Activated naive CD4-positive, alpha-beta T cell treated with anti-CD3 and anti-CD28 coated beads for 36 hours (primary cell): ENCODE measurements around the gene TNRC6A. TPM values are rescaled to one million over a fixed set of nuclear protein-coding genes. Genes with fewer than 3 reads are reported as not detected.
A peak's percentile ranks its signal among the peaks of the same experiment; 100 is the strongest.
"Not testable (repeated sequence)": the region's sequence is repeated elsewhere in the genome, so short reads cannot be mapped to it uniquely, and the experiment has no call there.

Experiments
- CTCF ChIA-PET: fragments of 350-600 bp; sonication (Branson Sonifier 250); formaldehyde crosslinking; loops from one replicate; lab custom pipeline; 2021; ENCODE audit warnings: antibody characterized with exemption; lab: Charles Lee
- DNase-seq: peaks from one replicate; pipeline ENCODE4 v3.0.0-alpha.2; 2020
- H3K27ac Mint-ChIP-seq: one replicate; pipeline ENCODE4 v1.8.0; 2021; ENCODE audit warnings: mild to moderate bottlenecking, mixed read lengths
- H3K27me3 Mint-ChIP-seq: one replicate; pipeline ENCODE4 v1.8.0; 2021; ENCODE audit warnings: low read depth, mixed read lengths
- H3K36me3 Mint-ChIP-seq: one replicate; pipeline ENCODE4 v1.8.0; 2021; ENCODE audit warnings: low read depth, mixed read lengths
- H3K4me1 Mint-ChIP-seq: one replicate; pipeline ENCODE4 v1.8.0; 2021; ENCODE audit warnings: low read depth, mixed read lengths
- H3K4me3 Mint-ChIP-seq: one replicate; pipeline ENCODE4 v1.8.0; 2021; ENCODE audit warnings: mild to moderate bottlenecking, moderate library complexity, mixed read lengths
- H3K9me3 Mint-ChIP-seq: one replicate; pipeline ENCODE4 v1.8.0; 2021; ENCODE audit warnings: mixed read lengths
- intact Hi-C: fragments of 100-400 bp; cut with micrococcal nuclease; formaldehyde crosslinking; loops from one replicate; pipeline ENCODE4 v1.15.1; 2023
- total RNA-seq, 2 experiments: library from RNA; stranded (reverse); gene quantifications; one replicate each; pipeline ENCODE4 v1.2.3, GENCODE V29; 2021

TNRC6A gene
- total RNA-seq, 2 experiments from 2014 or later: 37.2 to 39.0 TPM

GRCh38 chr16:24699151-24699723, 30.2 kb upstream of the TNRC6A start:
- Mint-ChIP-seq H3K36me3 (no peaks in the 10 kb centered on the region), H3K9me3 (no peaks in the 10 kb centered on the region), H3K4me1 (no peaks in the 10 kb centered on the region), H3K4me3 (no peak overlapping the region), H3K27me3 (peaks cover 8% of the 10 kb centered on the region), H3K27ac (no peak overlapping the region)
- intact Hi-C loops: no loop called here
- DNase-seq: no peak
- CTCF ChIA-PET: interaction anchor here (0.7 kb wide), 1 partner anchor 146 kb away, joined by 3 read pairs; no protein-coding TSS in a partner anchor

- no peak for DNase-seq
- Mint-ChIP-seq H3K36me3 (no peaks in the 10 kb centered on the region), H3K4me1 (no peaks in the 10 kb centered on the region), H3K4me3 (no peak overlapping the region), H3K27me3 (peaks cover 8% of the 10 kb centered on the region), H3K27ac (no peak overlapping the region), H3K9me3 (no peaks in the 10 kb centered on the region)
- CTCF ChIA-PET: no interaction called here
- intact Hi-C loops: no loop called here
Observed at GRCh38 chr16:24700549-24701392, 28.7 kb upstream of the TNRC6A start.

GRCh38 chr16:24701521-24701951, 27.9 kb upstream of the TNRC6A start:
- H3K36me3 Mint-ChIP-seq: no peaks in the 10 kb centered on the region
- H3K4me3 Mint-ChIP-seq: no peak overlapping the region
- DNase-seq: no peak
- peaks cover 8% of the 10 kb centered on the region for H3K27me3 Mint-ChIP-seq
- H3K27ac Mint-ChIP-seq: no peak overlapping the region
- H3K9me3 Mint-ChIP-seq: no peaks in the 10 kb centered on the region
- intact Hi-C loops: no loop called here
- CTCF ChIA-PET: no interaction called here
- no peaks in the 10 kb centered on the region for H3K4me1 Mint-ChIP-seq

GRCh38 chr16:24707760-24708159, 21.7 kb upstream of the TNRC6A start:
- H3K4me3 Mint-ChIP-seq, H3K27ac Mint-ChIP-seq, H3K9me3 Mint-ChIP-seq, H3K36me3 Mint-ChIP-seq, H3K27me3 Mint-ChIP-seq, intact Hi-C loops, DNase-seq, H3K4me1 Mint-ChIP-seq: not testable (repeated sequence)
- CTCF ChIA-PET: interaction anchor here (0.6 kb wide), 1 partner anchor 10 kb away, joined by 3 read pairs; no protein-coding TSS in a partner anchor

GRCh38 chr16:24713379-24713778, 16.1 kb upstream of the TNRC6A start:
- intact Hi-C loops: no loop called here
- CTCF ChIA-PET: no interaction called here
- DNase-seq: no peak
- Mint-ChIP-seq H3K36me3 (no peaks in the 10 kb centered on the region), H3K27me3 (peaks cover 3% of the 10 kb centered on the region), H3K4me1 (no peaks in the 10 kb centered on the region), H3K27ac (no peak overlapping the region), H3K4me3 (no peak overlapping the region), H3K9me3 (peaks cover 8% of the 10 kb centered on the region)

- intact Hi-C loops: no loop called here
- CTCF ChIA-PET: no interaction called here
- DNase-seq: no peak
- no peaks in the 10 kb centered on the region for H3K36me3 Mint-ChIP-seq
- peaks cover 7% of the 10 kb centered on the region for H3K27me3 Mint-ChIP-seq
- H3K4me3 Mint-ChIP-seq: no peak overlapping the region
- peaks cover 8% of the 10 kb centered on the region for H3K9me3 Mint-ChIP-seq
- no peak overlapping the region for H3K27ac Mint-ChIP-seq
- peaks cover 16% of the 10 kb centered on the region for H3K4me1 Mint-ChIP-seq
Observed at GRCh38 chr16:24717411-24717810, 12.0 kb upstream of the TNRC6A start.

GRCh38 chr16:24718967-24719521, 10.4 kb upstream of the TNRC6A start:
- CTCF ChIA-PET: interaction anchor here (1.0 kb wide), 1 partner anchor 40 kb away, joined by 4 read pairs; no protein-coding TSS in a partner anchor
- no peak for DNase-seq
- H3K27me3 Mint-ChIP-seq: peaks cover 7% of the 10 kb centered on the region
- peaks cover under 1% of the 10 kb centered on the region for H3K9me3 Mint-ChIP-seq
- intact Hi-C loops: no loop called here
- no peak overlapping the region for H3K27ac Mint-ChIP-seq
- peaks cover 28% of the 10 kb centered on the region for H3K4me1 Mint-ChIP-seq
- H3K36me3 Mint-ChIP-seq: no peaks in the 10 kb centered on the region
- no peak overlapping the region for H3K4me3 Mint-ChIP-seq

GRCh38 chr16:24721830-24722238, 7.6 kb upstream of the TNRC6A start:
- Mint-ChIP-seq H3K27ac (peak overlapping the region; percentile 65), H3K36me3 (no peaks in the 10 kb centered on the region), H3K4me3 (no peak overlapping the region), H3K9me3 (no peaks in the 10 kb centered on the region), H3K4me1 (peaks cover 32% of the 10 kb centered on the region), H3K27me3 (peaks cover 7% of the 10 kb centered on the region)
- intact Hi-C loops: loop anchor here (1.0 kb wide), 4 partner anchors 7 to 59 kb away; partner anchors contain the start of gene TNRC6A
- CTCF ChIA-PET: interaction anchor here (0.6 kb wide), 1 partner anchor 34 kb away, joined by 3 read pairs; no protein-coding TSS in a partner anchor
- peak; percentile 78 for DNase-seq

- no peaks in the 10 kb centered on the region for H3K9me3 Mint-ChIP-seq
- no peak overlapping the region for H3K4me3 Mint-ChIP-seq
- H3K36me3 Mint-ChIP-seq: no peaks in the 10 kb centered on the region
- CTCF ChIA-PET: no interaction called here
- peaks cover 2% of the 10 kb centered on the region for H3K27me3 Mint-ChIP-seq
- H3K4me1 Mint-ChIP-seq: peaks cover 39% of the 10 kb centered on the region
- DNase-seq: no peak
- H3K27ac Mint-ChIP-seq: no peak overlapping the region
- intact Hi-C loops: no loop called here
Observed at GRCh38 chr16:24723663-24724062, 5.8 kb upstream of the TNRC6A start.

GRCh38 chr16:24728011-24728410, 1.4 kb upstream of the TNRC6A start:
- intact Hi-C loops: no loop called here
- peak overlapping the region; percentile 1 for H3K4me3 Mint-ChIP-seq
- peaks cover 18% of the 10 kb centered on the region for H3K36me3 Mint-ChIP-seq
- no peak for DNase-seq
- peak overlapping the region; percentile 44 for H3K27ac Mint-ChIP-seq
- no peaks in the 10 kb centered on the region for H3K9me3 Mint-ChIP-seq
- no peaks in the 10 kb centered on the region for H3K27me3 Mint-ChIP-seq
- CTCF ChIA-PET: interaction anchor here (1.2 kb wide), 1 partner anchor 189 kb away, joined by 4 read pairs; the partner anchor contains the start of gene RBBP6
- H3K4me1 Mint-ChIP-seq: peaks cover 42% of the 10 kb centered on the region

GRCh38 chr16:24728891-24729242, 584 bp upstream of the TNRC6A start:
- peak overlapping the region; percentile 84 for H3K4me3 Mint-ChIP-seq
- H3K9me3 Mint-ChIP-seq: peaks cover 1% of the 10 kb centered on the region
- CTCF ChIA-PET: interaction anchor here (1.2 kb wide), 1 partner anchor 190 kb away, joined by 4 read pairs; the partner anchor contains the start of gene RBBP6
- H3K27ac Mint-ChIP-seq: peak overlapping the region; percentile 96
- H3K27me3 Mint-ChIP-seq: no peaks in the 10 kb centered on the region
- intact Hi-C loops: loop anchor here (1.0 kb wide), 3 partner anchors 8 to 189 kb away; no protein-coding TSS in a partner anchor
- DNase-seq: no peak
- peaks cover 26% of the 10 kb centered on the region for H3K36me3 Mint-ChIP-seq
- H3K4me1 Mint-ChIP-seq: peaks cover 44% of the 10 kb centered on the region
